Embryonic facial prominence (tissue), 1 donor: ENCODE results near the gene THRAP3.
"Not testable (repeated sequence)": the region's sequence is repeated elsewhere in the genome, so short reads cannot be mapped to it uniquely, and the experiment has no call there.

ENCODE experiments used
- DNase-seq: peaks from one replicate; pipeline ENCODE4 v3.0.0-alpha.2; 2016; ENCODE audit errors: extremely low spot score

The THRAP3 gene

DNA sequence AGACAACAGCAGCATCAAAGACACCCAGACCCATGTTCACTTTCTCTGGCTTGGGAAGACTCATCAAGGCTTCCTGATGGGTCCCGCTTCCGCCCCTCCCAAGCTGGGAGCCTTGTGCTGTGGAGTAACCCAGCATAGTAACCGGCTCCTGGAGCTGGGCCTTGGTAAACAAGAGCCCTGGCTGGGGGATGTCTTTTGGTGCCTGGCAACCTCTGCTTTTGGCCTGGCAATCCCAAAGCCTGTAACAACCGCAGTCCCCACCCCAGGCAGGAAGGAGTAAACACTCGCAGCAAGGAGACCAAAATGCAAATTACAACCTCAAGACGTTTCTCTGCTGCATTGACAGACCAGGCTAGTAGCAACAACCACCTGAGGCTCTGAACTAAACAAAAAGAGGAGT, 16.9 kb upstream of the THRAP3 start:
- DNase-seq = no peak

DNA sequence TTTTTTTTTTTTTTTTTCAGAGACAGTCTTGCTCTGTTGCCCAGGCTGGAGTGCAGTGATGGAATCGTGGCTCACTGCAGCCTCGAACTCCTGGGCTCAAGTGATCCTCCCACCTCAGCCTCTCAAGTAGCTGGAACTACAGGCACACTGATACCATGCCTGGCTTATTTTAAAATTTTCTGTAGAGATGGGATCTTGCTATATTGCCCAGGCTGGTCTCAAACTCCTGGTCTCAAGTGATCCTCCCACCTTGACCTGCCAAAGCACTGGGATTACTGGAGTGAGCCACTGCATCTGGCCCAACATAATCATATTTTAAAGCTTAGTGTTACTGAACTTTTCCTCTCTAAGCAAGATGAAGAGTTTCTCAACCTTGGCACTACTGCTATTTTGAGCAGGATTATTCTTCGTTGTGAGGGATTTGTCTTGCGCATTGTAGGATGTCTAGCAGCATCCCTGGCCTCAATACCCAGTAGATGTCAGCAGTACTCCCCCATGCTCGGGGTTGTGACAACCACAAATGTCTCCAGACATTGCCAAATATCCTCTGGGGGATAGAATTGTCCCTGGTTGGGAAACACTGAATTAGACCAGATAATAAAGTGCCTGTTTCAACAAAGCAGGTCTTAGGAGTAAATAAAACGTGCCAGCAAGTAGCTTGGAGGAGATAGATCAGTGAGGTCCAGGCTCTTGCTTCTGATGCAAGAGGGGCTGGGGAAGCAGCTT, 15.1 kb upstream of the THRAP3 start:
- DNase-seq = no peak

DNA sequence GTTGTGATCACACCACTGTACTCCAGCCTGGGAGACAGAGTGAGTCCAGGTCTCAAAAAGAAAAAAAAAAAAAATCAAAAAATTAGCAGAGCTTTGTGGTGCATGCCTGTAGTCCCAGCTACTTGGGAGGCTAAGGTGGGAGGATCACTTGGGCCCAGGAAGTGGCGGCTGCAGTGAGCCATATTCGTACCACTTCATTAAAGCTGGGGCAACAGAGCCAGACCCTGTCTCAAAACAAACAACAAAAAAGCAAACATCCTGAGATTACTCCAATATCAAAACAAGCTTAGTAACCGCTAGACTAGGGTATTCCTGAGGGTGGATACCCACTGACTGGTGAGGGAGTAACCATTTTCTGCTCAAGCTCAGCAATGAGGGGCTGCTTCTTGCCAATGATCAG, 12.9 kb upstream of the THRAP3 start:
- no peak for DNase-seq

DNA sequence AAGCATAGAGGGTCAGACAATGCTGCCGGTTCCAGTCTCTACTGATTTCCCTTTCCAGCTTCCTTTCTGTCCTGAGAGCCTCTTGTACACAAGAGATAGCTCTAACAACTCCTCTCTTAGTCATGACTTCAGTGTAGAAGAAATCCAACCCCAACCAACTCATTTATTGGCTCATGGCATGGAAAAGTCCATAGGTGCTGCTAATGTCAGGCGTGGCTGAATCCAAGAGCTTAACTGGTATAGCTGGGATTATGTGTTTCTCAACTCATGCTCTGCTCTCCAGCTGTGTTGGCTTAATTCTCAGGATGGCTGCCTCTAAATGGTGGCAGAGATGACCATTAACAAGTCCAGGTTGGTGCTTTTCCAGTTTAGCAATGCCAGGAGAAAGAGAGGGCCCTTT, 12.4 kb upstream of the THRAP3 start:
- no peak for DNase-seq

DNA sequence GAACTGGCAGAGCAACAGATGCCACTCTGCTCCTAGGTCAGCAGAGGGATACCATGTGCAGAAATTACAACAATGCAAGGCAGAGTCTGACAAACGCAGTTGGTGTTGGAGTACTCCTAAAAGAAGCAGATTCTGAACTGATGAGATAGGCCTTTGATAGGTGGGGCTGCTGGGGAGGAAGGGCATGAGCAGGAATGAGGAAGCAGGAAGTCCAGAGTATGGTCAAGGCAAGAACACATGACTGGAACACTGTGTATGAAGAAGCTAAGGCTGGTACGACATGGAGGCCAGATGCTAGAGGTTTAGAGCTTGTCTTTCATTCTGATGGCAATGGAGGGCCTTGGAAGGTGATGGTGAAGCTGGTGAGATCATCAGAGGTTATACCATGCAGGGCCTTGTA, 11.5 kb upstream of the THRAP3 start:
- no peak for DNase-seq

DNA sequence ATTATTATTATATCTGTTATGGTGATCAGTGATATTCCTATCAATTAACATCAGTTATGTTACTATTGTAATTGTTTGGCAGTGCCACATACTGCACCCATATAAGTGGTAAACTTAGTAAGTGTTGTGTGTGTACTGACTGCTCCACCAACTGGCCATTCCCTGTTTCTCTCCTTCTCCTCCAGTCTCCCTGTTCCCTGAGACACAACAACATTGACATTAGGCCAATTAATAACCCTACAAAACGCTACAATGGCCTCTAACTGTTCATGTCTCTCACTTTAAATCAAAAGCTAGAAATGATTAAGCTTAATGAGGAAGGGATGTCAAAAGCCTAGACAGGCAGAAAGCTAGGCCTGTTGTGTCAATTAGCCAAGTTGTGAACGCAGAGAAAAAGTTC, 6.6 kb upstream of the THRAP3 start:
- DNase-seq = no peak

DNA sequence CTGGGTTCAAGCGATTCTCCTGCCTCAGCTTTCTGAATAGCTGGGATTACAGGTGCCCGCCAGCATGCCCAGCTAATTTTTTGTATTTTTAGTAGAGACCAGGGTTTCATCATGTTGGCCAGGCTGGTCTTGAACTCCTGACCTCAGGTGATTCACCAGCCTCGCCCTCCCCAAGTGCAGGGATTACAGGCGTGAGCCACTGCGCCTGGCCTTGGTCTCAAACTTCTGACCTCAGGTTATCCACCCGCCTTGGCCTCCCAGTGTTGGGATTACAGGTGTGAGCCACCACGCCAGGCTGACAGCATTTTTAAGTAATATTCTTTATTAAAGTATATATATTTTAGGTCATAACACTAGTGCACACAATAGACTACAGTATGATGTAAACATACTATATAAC, 2.3 kb upstream of the THRAP3 start:
- not testable (repeated sequence) for DNase-seq

DNA sequence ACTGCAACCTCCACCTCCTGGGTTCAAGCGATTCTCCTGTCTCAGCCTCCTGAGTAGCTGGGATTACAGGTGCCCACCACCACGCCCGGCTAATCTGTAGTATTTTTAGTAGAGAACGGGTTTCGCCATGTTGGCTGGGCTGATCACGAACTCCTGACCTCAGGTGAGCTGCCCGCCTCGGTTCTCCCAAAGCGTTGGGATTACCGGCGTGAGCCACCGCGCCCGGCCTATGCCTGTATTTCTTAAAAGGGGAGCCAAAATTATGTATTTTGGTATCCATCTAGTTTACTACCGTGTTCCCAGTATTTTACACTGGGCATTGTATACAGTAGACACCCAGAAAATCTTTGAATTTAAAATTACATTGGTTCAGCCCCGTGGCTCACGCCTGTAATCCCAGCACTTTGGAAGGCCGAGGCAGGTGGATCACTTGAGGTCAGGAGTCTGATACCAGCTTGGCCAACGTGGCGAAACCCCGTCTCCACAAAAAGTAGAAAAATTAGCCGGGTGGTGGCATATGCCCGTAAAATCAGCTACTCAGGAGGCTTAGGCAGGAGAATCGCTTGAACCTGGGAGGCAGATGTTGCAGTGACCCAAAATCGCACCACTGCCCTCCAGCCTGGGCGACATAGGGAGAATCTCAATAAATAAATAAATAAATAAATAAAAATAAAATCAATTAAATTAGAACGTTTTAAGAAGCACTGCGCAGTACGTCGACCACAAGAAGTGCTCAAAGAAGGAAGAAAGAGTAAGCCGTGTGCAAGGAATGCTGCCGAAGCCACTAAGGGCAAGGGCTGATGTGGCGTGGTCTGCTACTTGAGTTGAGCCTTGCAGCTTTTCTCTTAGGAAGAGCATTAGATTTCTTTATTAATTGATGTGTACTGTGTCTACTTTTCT, 1.5 kb upstream of the THRAP3 start:
- no peak for DNase-seq

DNA sequence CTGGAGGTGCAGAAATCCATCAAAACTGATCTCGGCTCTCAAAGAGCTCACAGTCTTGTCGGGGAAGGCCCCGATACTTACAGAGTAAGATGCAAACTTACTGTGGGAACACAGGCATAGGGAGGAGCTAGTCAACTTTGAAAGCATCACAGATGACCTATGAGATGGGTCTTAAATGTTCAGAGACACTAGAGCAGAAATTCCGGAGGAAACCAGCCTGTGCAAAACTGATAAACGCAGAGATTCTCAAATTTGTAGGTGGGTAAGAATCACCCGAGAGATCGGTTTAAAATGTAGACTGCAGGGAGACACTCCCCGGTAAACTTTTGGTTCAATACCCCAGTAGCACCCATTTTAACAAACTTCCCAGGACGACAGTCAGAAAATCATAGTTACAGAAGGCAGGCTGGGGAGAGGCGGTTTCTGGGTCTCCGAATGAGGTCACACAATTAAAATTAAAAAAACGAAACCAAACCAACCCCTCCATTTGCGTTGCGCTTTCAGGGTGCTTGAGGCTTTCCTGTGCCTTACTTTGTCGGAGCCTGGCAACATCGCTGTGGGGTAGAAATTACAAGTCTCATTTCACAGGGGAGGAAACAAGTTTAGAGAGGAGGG, 755 bp upstream of the THRAP3 start:
- DNase-seq = peak; percentile 59

DNA sequence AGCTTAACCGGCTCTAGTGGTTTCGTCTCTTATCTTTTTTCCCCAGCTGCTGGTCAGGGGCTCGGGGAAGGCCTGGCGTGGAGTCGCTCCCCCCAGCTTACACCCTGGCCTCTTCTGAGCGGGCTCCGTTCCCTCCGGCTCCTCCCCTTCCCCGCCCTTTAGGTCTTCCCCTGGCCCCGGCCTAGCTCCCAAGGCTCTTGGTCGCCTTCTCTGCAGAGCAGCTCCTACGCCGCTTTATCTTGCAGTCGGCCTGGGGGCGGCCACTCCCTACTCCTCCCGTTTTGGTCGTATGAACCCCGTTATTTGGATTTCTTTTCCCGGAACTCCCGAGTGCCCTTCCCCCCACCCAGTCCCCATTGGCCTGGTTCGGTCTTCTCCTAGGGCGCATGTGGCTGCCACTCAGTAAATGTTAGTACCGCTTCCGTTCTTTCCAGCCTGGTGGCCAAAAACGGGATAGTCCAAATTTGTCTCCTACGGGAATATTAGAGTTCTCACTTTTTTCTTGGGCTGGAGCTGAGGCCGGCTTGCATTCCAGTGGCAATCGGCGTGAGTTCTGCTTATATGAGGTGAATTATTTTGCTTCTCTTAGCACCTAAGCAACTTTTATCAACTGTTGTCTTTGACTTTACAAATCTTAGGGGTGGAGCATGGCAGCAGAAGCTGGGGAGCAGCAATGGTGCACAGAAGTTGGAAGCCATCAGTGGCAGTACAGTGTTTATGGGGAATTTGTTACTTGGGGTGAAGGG, 467 bp downstream of the THRAP3 start:
- DNase-seq = peak; percentile 62

DNA sequence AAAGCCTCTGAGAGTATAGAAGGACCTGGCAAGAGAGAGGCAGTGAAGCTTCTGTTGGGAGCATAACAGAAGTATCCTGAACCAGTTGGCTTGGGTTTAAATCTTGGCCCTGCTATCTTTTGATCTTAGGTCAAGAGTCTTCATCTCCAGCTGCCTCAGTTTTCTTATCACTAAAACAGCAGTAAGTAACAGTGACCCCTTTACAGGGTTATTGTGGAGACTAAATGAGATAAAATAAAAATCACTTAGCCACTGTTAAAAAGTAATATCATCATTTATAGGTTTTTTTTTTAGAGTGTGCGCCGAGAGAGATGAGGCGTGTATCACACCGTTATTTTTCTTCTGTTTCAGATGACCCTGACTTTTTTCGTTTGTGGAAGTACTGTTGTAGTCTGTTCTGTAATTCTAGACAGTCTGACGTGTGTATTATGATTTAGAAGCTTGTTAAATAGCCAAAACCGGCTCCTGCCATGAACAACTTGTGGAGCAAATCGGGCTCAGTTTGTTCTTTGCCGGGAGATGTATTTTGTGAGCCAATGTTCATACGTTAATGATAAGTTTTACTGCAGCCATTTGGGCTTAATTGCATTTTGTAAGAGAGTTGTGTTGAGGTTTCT, 1.1 kb downstream of the THRAP3 start:
- DNase-seq = no peak

DNA sequence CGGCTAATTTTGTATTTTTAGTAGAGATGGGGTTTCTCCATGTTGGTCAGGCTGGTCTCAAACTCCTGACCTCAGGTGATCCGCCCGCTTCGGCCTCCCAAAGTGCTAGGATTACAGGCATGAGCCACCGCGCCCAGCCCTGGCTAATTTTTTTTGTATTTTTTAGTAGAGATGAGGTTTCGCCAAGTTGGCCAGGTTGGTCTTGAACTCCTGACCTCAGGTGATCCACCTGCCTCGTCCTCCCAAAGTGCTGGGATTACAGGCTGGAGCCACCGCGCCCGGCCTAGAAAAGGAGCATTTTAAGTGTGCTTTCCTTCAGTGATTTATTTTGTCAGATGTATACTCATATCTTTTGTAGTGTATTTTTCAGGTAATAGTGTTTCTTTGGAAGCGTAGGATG, 6.0 kb downstream of the THRAP3 start:
- not testable (repeated sequence) for DNase-seq

DNA sequence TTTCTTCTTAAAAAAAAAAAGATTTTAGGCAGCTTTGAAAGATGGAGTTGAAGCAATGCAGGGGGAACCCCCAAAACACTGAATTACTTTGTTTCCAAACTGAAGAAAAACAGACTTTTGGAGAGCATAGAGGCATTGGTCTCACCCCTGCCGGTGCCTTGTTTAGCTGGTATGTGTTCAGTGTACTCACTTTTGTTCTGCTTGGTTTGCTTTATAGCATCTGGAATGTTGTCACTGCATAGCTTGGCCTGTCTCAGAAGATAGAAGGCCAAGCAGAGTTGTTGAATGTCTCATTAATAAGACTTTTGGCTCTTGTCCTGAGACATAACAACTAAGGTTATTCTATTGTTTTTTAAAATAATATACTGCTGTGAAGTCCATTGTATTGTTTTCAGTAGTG, 6.9 kb downstream of the THRAP3 start:
- DNase-seq = no peak

DNA sequence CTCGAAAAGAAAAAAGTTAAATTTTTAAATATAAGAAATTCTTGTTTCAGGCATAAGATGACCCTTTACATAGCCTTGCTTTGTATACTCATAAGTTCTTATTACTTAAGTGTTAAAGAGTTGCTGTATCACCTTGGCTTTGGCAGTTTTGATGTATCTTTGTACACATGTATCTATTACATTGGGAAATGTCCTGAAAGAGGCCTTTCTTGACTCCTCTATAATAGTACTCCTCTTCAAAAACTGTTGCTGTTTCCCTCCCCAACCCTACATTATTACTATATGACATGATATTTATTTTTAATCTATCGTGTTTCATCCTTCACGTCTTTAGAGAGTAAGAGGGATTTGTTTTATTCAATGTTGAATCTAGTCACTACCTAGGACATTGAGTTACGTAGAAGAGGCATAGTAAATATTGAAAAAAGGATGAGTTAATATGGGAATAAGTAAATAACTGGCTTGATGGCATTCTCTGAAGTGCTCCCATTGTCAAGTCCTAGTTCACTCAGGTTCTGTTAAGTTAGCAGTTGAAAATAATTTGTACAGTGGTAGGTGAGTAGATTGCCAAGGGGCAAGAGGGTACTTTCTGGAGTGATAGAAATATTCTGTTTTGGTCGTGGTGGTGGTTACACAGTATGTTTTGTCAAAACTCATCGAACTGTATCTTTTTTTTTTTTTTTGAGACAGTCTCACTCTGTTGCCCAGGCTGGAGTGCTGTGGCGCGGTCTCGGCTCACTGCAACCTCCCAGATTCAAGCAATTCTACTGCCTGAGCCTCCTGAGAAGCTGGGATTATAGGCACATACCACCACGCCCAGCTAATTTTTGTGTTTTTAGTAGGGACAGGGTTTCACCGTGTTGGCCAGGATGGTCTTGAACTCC, 8.2 kb downstream of the THRAP3 start:
- no peak for DNase-seq

DNA sequence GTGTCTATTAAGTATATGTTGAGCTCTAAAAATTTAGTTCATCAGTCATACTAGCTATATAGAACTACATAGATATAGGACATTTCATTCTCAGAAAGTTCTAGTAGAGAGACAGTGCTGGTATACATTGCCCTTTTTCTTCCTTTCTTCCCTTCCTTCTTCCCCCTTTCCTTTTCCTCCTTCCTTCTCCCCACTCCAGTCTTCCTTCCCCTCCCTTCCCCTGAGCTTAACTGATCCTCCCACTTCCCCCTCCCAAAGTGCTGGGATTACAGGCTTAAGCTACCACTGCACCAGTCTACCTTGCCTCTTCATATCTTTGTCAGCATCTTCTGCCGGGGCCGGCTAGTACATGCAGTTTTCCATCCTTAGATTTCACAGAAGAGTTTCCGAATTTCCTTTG, 12.1 kb downstream of the THRAP3 start:
- no peak for DNase-seq

DNA sequence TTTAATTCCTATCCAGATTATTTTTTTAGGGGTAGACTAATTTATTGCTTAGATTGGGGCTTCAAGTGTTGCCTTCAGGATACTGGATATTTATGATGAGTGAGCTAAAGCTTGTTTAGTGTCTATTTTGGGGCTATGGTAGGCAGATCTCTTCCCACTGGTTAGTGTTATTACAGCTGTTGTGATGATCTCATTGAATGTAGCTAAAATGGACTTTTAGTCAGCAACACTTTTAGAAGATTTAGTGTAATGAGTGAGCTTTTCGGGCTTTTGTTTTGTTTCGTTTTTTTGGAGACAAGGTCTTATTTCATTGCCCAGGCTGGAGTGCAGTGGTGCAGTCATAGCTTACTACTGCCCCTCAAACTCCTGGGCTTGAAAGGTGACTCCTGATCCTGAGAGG, 14.2 kb downstream of the THRAP3 start:
- DNase-seq = no peak

DNA sequence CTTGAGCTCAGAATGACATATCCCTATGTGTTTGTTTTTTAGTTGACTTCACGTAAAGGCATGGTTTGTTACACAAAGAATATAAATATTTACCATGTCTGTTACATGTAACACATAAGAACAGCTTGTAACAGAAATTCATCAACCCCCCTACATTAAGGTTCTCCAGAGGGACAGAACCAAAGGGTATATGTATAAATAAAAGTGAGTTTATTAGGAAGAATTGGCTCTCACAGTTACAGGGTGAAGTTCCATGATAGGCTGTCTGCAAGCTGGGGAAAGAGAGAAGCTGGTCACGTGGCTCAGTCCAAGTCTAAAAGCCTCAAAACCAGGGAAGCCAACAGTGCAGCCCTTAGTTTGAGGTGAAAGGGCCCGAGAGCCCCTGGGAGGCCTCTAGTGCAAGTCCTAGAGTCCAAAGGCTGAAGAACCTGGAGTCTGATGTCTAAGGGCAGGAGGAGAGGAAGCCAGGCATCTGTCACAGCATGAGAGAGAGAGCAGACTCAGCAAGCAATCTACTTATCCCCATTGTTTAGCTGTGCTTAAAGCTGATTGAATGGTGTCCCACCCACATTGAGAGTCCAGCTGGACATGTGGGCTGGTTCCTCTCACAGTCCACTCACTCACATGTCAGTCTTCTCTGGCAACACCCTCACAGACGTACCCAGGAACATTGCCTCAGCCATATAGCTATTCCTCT, 15.8 kb downstream of the THRAP3 start:
- no peak for DNase-seq

DNA sequence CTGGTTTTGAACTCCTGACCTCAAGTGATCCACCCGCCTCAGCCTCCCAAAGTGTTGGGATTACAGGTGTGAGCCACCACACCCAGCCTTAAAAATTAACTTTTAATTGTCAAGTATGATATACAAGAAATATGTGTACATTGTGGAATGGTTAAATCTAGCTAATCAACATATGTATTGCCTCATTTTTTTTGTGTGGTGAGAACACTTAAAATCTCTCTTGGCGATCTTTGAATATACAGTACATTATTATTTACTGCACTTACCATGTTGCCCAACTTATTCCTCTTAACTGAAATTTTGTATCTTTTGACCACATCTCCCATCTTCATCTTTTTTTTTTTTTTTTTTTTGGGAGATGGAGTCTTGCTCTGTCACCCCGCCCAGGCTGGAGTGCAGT, 23.3 kb downstream of the THRAP3 start:
- no peak for DNase-seq

DNA sequence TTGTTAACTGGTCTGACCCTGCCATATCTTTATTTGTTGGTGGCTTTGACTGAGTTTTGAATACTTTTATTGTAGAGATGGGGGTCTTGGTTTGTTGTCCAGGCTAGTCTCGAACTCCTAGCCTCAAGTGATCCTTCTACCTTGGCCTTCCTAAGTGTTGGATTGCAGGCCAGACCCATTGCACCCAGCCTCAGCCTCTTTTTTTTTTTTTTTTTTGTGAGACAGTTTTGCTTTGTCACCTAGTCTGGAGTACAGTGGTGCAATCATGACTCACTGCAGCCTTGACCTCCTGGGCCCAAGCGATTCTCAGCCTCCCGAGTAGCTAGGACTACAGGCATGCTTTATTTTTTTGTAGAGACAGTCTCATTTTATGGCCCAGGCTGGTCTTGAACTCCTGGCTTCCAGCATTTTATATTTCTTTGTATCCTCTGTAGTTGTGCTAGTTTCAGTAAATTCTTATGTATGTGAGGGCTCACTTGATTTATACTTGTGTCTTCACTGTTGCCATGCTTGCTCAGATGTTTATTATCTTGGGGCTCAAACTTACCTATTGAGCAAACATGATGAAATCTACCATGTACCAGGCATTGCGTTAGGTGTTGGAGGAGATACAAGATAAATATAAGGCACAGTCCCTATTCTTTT, 24.1 kb downstream of the THRAP3 start:
- no peak for DNase-seq
